Hepatocyte (in vitro differentiated cells): ENCODE data around the gene ZNF350.

Source experiments
- EZH2 ChIP-seq: fragments of 200-600 bp; sonication (generic); IDR thresholded peaks from 2 replicates; pipeline ENCODE4 v1.6.1; 2016; ENCODE audit warnings: antibody characterized with exemption, mild to moderate bottlenecking, borderline replicate concordance
- EZH2phosphoT487 ChIP-seq: fragments of 200-600 bp; sonication (generic); IDR thresholded peaks from one replicate; pipeline ENCODE4 v1.6.1; 2018; ENCODE audit warnings: antibody characterized with exemption, mild to moderate bottlenecking, low read depth, moderate library complexity; ENCODE audit not compliant: unreplicated experiment, severe bottlenecking
- TF ChIP-seq, protein P1 (sequence below): fragments of 200-600 bp; sonication (generic); IDR thresholded peaks from 2 replicates; pipeline ENCODE4 v1.5.1; 2016; ENCODE audit warnings: antibody characterized with exemption, mild to moderate bottlenecking; ENCODE audit not compliant: poor library complexity

DNA sequence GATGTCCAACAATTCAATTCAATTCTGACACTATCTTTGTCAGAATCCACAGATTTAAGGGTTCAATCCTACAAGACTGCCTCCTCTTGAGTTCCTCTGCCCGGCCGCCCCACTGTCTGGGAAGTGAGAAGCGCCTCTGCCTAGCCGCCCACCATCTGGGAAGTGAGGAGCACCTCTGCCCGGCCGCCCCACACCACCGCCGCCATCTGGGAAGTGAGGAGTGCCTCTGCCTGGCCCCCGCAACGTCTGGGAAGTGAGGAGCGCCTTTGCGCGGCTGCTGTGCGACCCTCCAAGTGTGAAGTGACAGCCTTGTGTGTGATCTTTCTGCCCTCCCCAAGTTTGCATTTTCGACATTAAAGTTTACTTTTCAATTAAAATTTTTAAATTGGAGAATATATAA is 35.6 kb upstream of the ZNF350 start:
- TF ChIP-seq, protein P1, sequence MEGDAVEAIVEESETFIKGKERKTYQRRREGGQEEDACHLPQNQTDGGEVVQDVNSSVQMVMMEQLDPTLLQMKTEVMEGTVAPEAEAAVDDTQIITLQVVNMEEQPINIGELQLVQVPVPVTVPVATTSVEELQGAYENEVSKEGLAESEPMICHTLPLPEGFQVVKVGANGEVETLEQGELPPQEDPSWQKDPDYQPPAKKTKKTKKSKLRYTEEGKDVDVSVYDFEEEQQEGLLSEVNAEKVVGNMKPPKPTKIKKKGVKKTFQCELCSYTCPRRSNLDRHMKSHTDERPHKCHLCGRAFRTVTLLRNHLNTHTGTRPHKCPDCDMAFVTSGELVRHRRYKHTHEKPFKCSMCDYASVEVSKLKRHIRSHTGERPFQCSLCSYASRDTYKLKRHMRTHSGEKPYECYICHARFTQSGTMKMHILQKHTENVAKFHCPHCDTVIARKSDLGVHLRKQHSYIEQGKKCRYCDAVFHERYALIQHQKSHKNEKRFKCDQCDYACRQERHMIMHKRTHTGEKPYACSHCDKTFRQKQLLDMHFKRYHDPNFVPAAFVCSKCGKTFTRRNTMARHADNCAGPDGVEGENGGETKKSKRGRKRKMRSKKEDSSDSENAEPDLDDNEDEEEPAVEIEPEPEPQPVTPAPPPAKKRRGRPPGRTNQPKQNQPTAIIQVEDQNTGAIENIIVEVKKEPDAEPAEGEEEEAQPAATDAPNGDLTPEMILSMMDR: no peak
- TF ChIP-seq EZH2phosphoT487: no peak
- no peak for TF ChIP-seq EZH2
